DMS153 treated with DMSO at 0.1 percent for 48 hours (cell line): ENCODE results near the gene MRPL58.

Source experiments
- DNase-seq: peaks from one replicate; lab custom pipeline; 2025; ENCODE audit not compliant: unreplicated experiment; lab: John Stamatoyannopoulos, UW

The MRPL58 gene

DNA sequence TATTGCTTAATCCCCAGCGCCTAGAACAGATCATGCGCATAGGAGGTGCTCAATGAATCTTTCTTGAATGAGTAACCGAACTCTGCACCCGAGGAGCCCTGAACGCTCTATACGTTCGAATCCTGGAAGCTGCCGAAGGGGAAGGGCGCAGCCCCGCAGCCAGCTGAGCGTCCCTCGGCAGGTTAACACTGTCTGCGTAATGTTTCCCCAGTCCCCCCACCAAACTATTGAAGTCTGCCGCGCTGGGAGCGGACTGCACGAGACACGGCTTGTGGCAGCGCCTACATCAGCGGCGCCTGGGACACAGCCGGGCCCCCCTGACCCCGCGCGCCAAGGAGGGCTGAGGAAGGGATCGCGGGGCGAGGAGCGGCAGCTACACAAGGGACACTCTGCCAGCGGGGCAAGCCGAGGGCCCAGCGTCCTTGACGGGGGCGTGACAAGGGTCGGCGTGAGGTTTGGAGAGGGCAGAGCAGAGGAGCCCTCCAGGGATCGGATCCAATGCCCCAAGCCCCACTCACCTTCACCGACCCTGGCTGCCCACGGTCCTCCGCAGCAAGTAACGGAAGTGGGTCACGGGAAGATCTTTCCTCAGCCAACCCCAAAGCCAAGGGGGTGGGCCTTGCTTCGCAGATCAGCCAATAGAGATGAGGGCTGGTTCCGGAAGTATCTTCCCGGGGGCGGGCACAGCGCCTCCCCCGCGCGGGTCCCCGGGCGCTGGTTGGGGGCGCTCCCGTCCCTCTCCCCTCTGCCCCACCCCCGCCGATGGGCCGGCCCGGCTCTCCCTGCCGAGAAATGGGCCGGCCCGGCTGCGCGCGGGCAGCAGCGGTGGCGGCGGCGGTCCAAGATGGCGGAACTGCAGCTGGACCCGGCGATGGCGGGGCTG, 34.2 kb downstream of the MRPL58 start, which contains the start of the genes ATP5PD and KCTD2:
Gene ATP5PD (minus strand): TSS at position 563 of the 883 bp plus-strand sequence. CDS start 4,319 bp downstream, outside the sequence.
Gene KCTD2 (plus strand): TSS at position 819 of the 883 bp plus-strand sequence. CDS start 26 bp downstream, at position 845.
- peak; percentile 89 for DNase-seq

- no peak for DNase-seq
Measured at GRCh38 chr17:75047398-75048098, 35.1 kb downstream of the MRPL58 start.

DNA sequence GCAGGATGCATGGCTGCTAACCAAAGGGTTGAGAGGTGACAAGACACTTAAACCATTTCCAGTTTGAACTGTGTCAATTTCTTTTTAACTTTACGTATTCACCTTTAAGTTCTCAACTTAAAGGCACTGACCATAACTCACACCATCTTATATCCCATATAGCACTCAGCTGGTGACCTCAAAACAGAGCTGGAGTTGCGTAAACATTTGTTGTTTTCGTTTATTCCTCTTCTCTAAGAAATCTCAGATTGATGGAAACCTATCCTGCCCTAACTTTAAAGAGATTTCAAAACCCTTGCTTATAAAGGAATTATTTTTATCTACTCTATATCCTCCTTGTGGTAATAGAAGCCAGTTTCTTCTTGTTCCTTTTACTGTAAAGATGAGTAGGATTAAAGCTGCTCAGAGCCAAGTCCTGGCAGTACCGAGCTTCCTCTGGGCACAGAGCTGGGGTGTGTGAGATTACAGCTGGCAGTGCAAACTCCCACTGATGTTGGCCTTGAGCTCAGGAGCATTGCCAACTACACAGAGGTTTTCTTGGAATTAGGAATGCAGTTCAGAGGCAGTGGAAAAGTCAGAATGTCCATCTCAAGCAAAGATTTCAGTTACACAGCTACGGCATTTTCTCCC, 35.9 kb downstream of the MRPL58 start:
- no peak for DNase-seq

GRCh38 chr17:75049057-75049456, 36.6 kb downstream of the MRPL58 start:
- no peak for DNase-seq

GRCh38 chr17:75049706-75050105, 37.2 kb downstream of the MRPL58 start:
- DNase-seq = no peak

GRCh38 chr17:75051941-75052340, 39.5 kb downstream of the MRPL58 start:
- DNase-seq = no peak

- DNase-seq = no peak
Measured at GRCh38 chr17:75059369-75060345, 47.2 kb downstream of the MRPL58 start.

DNA sequence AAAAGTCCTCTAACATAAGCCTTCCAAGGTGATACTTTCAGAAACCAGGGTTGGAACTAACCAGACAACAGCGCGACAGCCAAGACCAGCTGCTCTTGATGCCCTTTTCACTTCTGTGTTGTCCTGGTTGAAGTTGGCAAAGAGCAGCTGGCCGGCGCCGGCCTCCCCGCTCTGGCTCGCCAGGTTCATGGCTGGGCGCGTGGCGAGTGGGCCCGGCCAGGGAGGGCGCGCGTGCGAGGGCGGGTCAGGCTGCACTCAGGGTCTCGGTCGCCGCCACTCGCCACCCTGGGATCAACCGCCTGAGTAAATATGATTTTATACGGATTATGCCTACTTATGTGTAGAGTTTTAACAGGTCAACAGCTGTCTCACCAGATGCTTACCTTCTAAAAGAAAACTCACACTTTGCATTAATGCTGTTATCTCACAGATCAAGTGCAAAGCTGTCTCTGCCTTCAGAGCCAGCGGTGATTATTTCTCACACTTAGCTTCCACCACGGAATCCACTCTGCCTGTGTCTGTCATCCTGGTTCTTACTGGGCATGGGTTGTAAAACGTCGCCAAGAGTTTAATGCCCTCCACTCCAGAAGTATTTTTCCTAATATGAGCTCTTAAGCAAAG, 48.1 kb downstream of the MRPL58 start:
- no peak for DNase-seq

DNA sequence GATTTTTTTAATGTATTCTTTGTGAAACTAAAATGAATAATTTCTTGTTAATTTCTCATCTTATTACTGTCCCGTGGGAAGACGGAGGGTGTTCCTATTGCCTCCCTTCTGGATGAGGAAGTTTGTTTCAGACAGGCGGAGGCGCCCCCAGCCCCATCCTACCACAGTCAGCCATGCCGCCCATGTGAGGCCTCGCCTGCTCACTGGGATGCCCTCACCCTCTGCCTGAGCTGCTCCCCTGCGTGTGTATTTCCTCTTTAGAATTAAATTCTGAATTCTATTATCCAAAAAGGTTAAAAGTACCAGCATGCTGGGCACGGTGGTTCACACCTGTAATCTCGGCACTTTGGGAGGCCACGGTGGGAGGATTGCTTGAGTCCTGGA, 48.6 kb downstream of the MRPL58 start:
- no peak for DNase-seq

GRCh38 chr17:75061618-75062017, 49.1 kb downstream of the MRPL58 start:
- no peak for DNase-seq

GRCh38 chr17:75063201-75063600, 50.7 kb downstream of the MRPL58 start:
- DNase-seq = no peak

DNA sequence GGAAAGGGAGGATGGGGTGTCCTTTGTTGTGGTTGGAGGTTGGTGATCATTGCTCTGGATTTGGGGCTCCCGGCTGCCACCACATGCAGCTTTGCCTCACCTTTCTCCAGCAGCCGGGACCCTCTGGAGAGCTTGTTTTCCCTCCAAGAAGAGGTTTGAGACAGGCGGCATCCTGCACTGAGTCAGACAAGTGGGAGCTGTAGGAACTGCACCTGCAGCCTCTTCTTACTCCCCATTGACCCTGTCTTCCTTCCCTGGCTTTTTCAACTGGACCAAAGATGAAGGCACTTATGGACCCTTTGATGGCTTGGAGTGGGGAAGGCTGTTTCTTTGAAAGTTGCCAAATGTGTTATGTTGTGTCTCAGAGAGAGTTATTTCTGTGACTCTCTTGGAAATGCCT, 51.2 kb downstream of the MRPL58 start:
- DNase-seq = no peak

DNA sequence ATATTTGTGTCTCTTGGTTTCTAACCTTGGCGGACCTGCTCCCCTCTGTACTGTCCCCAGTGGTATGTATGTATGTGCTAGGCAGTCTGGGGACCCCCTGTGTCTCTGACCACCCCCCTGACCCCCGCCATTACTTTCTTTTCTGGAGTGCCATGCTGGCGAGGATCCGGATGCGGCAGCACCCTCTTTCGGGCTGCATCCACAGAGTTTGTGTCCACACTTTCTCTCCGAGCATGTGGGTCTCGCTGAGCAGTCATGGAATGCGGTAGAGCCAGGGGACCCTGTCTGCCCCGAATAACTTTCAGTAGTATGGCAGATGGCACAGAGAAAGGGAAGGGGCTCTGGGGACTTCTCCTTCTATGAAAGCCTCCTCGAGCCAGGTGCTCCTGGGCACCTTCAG, 51.6 kb downstream of the MRPL58 start:
- DNase-seq = no peak

GRCh38 chr17:75064460-75064859, 52.0 kb downstream of the MRPL58 start:
- DNase-seq = no peak

- DNase-seq = no peak
Measured at GRCh38 chr17:75064867-75065561, 52.5 kb downstream of the MRPL58 start.

DNA sequence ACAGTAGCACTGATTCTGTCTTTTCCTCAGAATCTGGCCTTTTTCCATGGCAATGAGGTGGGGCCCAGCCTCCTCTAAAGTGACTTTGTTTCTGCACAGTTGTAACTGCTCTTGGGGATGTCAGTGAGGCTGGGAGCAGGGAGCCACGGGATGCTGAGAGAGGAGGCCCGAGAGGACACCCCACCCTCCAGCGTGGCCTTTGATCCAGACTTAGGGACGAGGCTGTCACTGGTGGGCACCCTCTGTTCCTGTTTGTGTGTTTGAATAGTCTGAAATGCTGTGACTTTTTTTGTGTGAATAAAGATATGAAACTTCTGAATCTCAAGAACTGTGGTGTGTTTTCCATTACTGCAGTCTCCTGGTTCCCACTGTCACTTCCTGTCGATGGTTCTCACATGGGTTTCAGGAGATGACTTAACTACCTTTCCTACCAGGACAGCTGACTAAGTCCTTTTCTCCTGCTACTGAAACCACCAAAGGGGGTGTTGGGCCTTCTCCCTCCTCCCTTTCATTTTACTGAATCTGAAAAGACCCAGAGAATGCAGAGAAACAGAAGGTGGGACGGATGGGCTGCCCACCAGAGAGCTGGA, 53.2 kb downstream of the MRPL58 start:
- DNase-seq = no peak

DNA sequence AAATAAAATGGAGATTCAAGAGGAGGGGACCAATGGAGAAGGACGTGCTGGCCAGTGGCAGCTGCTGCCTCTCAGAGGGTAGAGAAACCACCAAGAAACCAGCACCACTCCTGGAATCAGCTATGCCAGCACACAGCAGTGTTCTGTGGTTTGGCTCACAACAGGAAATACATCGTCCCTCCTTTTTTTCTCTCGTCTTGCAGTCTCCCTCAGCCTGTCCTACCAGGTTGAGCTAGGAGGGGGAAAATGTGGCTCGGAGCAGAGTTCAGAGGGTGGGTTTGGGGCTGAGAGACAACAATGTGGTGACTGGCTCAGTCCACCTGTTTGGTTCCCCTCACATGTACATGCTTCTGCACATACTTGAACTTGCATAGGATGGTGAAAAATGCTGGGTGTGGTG, 55.4 kb downstream of the MRPL58 start:
- DNase-seq = no peak

- DNase-seq = no peak
Measured at GRCh38 chr17:75068750-75069149, 56.3 kb downstream of the MRPL58 start.

DNA sequence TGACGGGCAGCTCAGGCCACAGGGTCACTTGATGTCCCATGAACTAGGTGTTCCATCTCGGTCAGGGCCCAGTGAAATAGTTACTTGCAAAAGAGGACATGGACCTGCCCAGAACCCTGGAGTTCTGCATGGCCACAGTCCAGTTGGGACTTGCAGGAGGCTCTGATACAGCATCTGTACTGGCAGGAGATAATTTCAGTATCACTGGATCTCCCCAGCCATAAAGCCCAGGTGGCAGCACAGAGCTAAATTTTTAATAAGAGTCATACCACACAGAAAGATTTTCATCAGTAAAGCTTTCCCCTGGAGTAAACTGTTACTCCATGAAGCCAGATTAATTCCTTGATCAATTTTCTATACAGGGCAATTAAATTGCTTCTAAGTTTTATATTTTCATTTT, 57.3 kb downstream of the MRPL58 start:
- DNase-seq = peak; percentile 32
